ENCODE results near the gene ZNF81. TPM values are rescaled to one million over a fixed set of nuclear protein-coding genes. Genes with fewer than 3 reads are reported as not detected.
A peak's percentile ranks its signal among the peaks of the same experiment; 100 is the strongest.
"Not testable (repeated sequence)": the region's sequence is repeated elsewhere in the genome, so short reads cannot be mapped to it uniquely, and the experiment has no call there.

ZNF81 gene
- 10.9 and 12.2 TPM in 2 replicates for total RNA-seq
- long read RNA-seq, full-length matches to known transcripts = 2 of 8 reads
- long read RNA-seq, partial matches to known transcripts = 0 of 8 reads
- long read RNA-seq, other reads (novel, unspliced or antisense) = 6 of 8 reads

GRCh38 chrX:47836164-47837072 is at the start of gene ZNF81:
TSS of gene ZNF81 (plus strand) at chrX:47836902. CDS start at chrX:47846268, 9,366 bp downstream.
- Mint-ChIP-seq H3K9me3 (ENCODE audit: low read depth) (peaks cover 4% of the 10 kb centered on the region), H3K4me1 (ENCODE audit: low read depth) (peaks cover 16% of the 10 kb centered on the region), H3K27me3 (no peaks in the 10 kb centered on the region), H3K36me3 (ENCODE audit: insufficient read depth) (no peaks in the 10 kb centered on the region), H3K27ac (peak within 1 kb of the TSS; percentile 96), H3K4me3 (ENCODE audit: low read depth) (peak within 1 kb of the TSS; percentile 90)
- peak; percentile 84 for DNase-seq (ENCODE audit: low spot score, unreplicated experiment)
- TF ChIP-seq, protein P1, sequence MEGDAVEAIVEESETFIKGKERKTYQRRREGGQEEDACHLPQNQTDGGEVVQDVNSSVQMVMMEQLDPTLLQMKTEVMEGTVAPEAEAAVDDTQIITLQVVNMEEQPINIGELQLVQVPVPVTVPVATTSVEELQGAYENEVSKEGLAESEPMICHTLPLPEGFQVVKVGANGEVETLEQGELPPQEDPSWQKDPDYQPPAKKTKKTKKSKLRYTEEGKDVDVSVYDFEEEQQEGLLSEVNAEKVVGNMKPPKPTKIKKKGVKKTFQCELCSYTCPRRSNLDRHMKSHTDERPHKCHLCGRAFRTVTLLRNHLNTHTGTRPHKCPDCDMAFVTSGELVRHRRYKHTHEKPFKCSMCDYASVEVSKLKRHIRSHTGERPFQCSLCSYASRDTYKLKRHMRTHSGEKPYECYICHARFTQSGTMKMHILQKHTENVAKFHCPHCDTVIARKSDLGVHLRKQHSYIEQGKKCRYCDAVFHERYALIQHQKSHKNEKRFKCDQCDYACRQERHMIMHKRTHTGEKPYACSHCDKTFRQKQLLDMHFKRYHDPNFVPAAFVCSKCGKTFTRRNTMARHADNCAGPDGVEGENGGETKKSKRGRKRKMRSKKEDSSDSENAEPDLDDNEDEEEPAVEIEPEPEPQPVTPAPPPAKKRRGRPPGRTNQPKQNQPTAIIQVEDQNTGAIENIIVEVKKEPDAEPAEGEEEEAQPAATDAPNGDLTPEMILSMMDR (IDR thresholded peaks at IDR 0.05; ENCODE audit: unreplicated experiment) = no peak

GRCh38 chrX:47796433-47796906 is 40.2 kb upstream of the ZNF81 start:
- H3K4me1 Mint-ChIP-seq (ENCODE audit: low read depth) = no peaks in the 10 kb centered on the region
- peaks cover 10% of the 10 kb centered on the region for H3K9me3 Mint-ChIP-seq (ENCODE audit: low read depth)
- no peak overlapping the region for H3K27ac Mint-ChIP-seq
- TF ChIP-seq, protein P1 (IDR thresholded peaks at IDR 0.05; ENCODE audit: unreplicated experiment) = no peak
- H3K36me3 Mint-ChIP-seq (ENCODE audit: insufficient read depth) = no peaks in the 10 kb centered on the region
- H3K27me3 Mint-ChIP-seq = no peaks in the 10 kb centered on the region
- H3K4me3 Mint-ChIP-seq (ENCODE audit: low read depth) = no peak overlapping the region
- DNase-seq (ENCODE audit: low spot score, unreplicated experiment) = no peak

DNA sequence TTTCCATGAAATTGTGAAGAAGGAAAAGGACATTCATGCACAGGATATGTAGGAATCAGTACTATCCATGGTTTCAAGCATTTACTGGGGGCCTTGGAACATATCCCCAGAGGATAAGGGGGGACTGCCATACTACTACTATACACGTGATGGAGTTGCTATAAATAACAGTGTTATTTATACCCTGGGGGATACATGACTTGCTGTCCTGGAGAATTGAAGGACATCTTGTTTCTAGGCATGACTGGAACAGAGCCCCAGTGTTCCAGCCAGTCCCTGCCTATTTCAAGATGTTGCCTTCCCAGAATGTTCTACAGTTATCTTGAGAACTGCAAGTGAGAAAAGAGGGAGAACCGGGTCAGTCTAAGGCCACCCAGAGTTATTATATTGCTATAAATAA is 39.6 kb upstream of the ZNF81 start:
- Mint-ChIP-seq H3K27ac (no peak overlapping the region), H3K27me3 (no peaks in the 10 kb centered on the region), H3K36me3 (ENCODE audit: insufficient read depth) (no peaks in the 10 kb centered on the region), H3K4me3 (ENCODE audit: low read depth) (no peak overlapping the region), H3K9me3 (ENCODE audit: low read depth) (peaks cover 13% of the 10 kb centered on the region), H3K4me1 (ENCODE audit: low read depth) (no peaks in the 10 kb centered on the region)
- TF ChIP-seq, protein P1 (IDR thresholded peaks at IDR 0.05; ENCODE audit: unreplicated experiment) = no peak
- DNase-seq (ENCODE audit: low spot score, unreplicated experiment) = no peak

- TF ChIP-seq, protein P1 (IDR thresholded peaks at IDR 0.05; ENCODE audit: unreplicated experiment) = no peak
- Mint-ChIP-seq H3K4me3 (ENCODE audit: low read depth) (no peak overlapping the region), H3K27me3 (no peaks in the 10 kb centered on the region), H3K4me1 (ENCODE audit: low read depth) (no peaks in the 10 kb centered on the region), H3K9me3 (ENCODE audit: low read depth) (peaks cover 20% of the 10 kb centered on the region), H3K27ac (no peak overlapping the region), H3K36me3 (ENCODE audit: insufficient read depth) (no peaks in the 10 kb centered on the region)
- DNase-seq (ENCODE audit: low spot score, unreplicated experiment) = no peak
Measured at GRCh38 chrX:47798861-47799260, 37.8 kb upstream of the ZNF81 start.

- TF ChIP-seq, protein P1 (IDR thresholded peaks at IDR 0.05; ENCODE audit: unreplicated experiment) = no peak
- Mint-ChIP-seq H3K4me3 (ENCODE audit: low read depth) (no peak overlapping the region), H3K4me1 (ENCODE audit: low read depth) (no peaks in the 10 kb centered on the region), H3K36me3 (ENCODE audit: insufficient read depth) (no peaks in the 10 kb centered on the region), H3K9me3 (ENCODE audit: low read depth) (peaks cover 19% of the 10 kb centered on the region), H3K27me3 (no peaks in the 10 kb centered on the region), H3K27ac (no peak overlapping the region)
- DNase-seq (ENCODE audit: low spot score, unreplicated experiment) = no peak
Measured at GRCh38 chrX:47802589-47802988, 34.1 kb upstream of the ZNF81 start.

DNA sequence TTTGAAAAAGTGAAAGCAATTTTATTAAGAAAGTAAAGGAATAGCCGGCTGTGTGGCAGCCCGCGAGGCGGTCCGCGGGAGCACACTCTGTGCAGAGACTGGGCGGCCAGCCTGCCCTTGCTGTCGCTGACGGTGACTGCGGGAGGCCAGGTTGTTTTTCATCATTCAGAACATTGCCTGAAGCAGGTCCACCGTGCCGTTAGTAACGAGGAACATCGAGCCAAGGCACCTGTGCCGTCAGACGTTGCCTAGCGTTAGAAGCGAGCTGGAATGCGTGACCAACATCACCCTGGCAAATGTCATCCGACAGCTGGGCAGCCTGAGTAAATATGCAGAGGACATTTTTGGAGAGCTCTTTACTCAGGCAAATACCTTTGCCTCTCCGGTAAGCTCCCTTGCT is 33.6 kb upstream of the ZNF81 start:
- not testable (repeated sequence) for DNase-seq (ENCODE audit: low spot score, unreplicated experiment); H3K4me3 Mint-ChIP-seq (ENCODE audit: low read depth); H3K27ac Mint-ChIP-seq; H3K27me3 Mint-ChIP-seq; H3K4me1 Mint-ChIP-seq (ENCODE audit: low read depth); H3K36me3 Mint-ChIP-seq (ENCODE audit: insufficient read depth)
- H3K9me3 Mint-ChIP-seq (ENCODE audit: low read depth) = peaks cover 17% of the 10 kb centered on the region
